GM23338 (cell line): ENCODE data around the gene OLFML1. TPM values are rescaled to one million over a fixed set of nuclear protein-coding genes. Genes with fewer than 3 reads are reported as not detected.

ENCODE experiments used
- ATAC-seq: fragments of 200-7000 bp; cut with Tn5 transposase; 3 replicates; pipeline ENCODE4 v1.9.1; 2020
- DNase-seq: peaks from one replicate; pipeline ENCODE4 v3.0.0-alpha.2; 2015; ENCODE audit warnings: low spot score
- H2AFZ ChIP-seq: fragments of 200-600 bp; sonication (generic); 2 replicates; pipeline ENCODE4 v1.8.0; 2016; ENCODE audit warnings: antibody characterized with exemption, mild to moderate bottlenecking, moderate library complexity
- H3F3A ChIP-seq: fragments of 200-600 bp; sonication (generic); replicated peaks from 2 replicates; pipeline ENCODE4 v1.8.0; 2017; ENCODE audit warnings: antibody characterized with exemption, mixed run types, low read depth
- H3K27ac ChIP-seq: fragments of 200-600 bp; sonication (generic); 2 replicates; pipeline ENCODE4 v1.6.1; 2016; ENCODE audit warnings: low read depth
- H3K27me3 ChIP-seq: fragments of 200-600 bp; sonication (generic); 2 replicates; pipeline ENCODE4 v1.8.0; 2016; ENCODE audit warnings: mild to moderate bottlenecking, mixed run types, moderate library complexity; ENCODE audit not compliant: insufficient read depth
- H3K36me3 ChIP-seq: fragments of 200-600 bp; sonication (generic); 2 replicates; pipeline ENCODE4 v1.8.0; 2016; ENCODE audit warnings: mild to moderate bottlenecking; ENCODE audit not compliant: insufficient read depth
- H3K4me1 ChIP-seq: fragments of 200-600 bp; sonication (generic); 2 replicates; pipeline ENCODE4 v1.8.0; 2016; ENCODE audit warnings: mild to moderate bottlenecking, moderate library complexity; ENCODE audit not compliant: insufficient read depth
- H3K4me2 ChIP-seq: fragments of 200-600 bp; sonication (generic); 2 replicates; pipeline ENCODE4 v1.7.1; 2017; ENCODE audit warnings: mixed run types
- H3K4me3 ChIP-seq: fragments of 200-600 bp; sonication (generic); 2 replicates; pipeline ENCODE4 v1.6.1; 2016; ENCODE audit warnings: mixed run types
- H3K79me2 ChIP-seq: fragments of 200-600 bp; sonication (generic); replicated peaks from 2 replicates; pipeline ENCODE4 v1.8.0; 2017; ENCODE audit warnings: mild to moderate bottlenecking; ENCODE audit not compliant: insufficient read depth
- H3K9me2 ChIP-seq: fragments of 200-600 bp; sonication (generic); 2 replicates; pipeline ENCODE4 v1.8.0; 2017; ENCODE audit not compliant: insufficient read depth
- H4K20me1 ChIP-seq: fragments of 200-600 bp; sonication (generic); replicated peaks from 2 replicates; pipeline ENCODE4 v1.8.0; 2017; ENCODE audit warnings: mild to moderate bottlenecking; ENCODE audit not compliant: insufficient read depth
- H3K27ac Mint-ChIP-seq: 2 replicates; pipeline ENCODE4 v1.8.0; 2020; ENCODE audit warnings: inconsistent platforms, mild to moderate bottlenecking, moderate library complexity, mixed read lengths
- H3K27me3 Mint-ChIP-seq: 3 replicates; pipeline ENCODE4 v1.8.0; 2022; ENCODE audit warnings: low read depth, mild to moderate bottlenecking, moderate library complexity, mixed read lengths, inconsistent platforms; ENCODE audit not compliant: insufficient read depth, poor library complexity
- H3K36me3 Mint-ChIP-seq: 3 replicates; pipeline ENCODE4 v1.8.0; 2021; ENCODE audit warnings: low read depth, mild to moderate bottlenecking, inconsistent platforms, moderate library complexity, mixed read lengths
- H3K4me1 Mint-ChIP-seq: 3 replicates; pipeline ENCODE4 v1.8.0; 2020; ENCODE audit warnings: mild to moderate bottlenecking, inconsistent platforms, mixed read lengths
- H3K4me3 Mint-ChIP-seq: 3 replicates; pipeline ENCODE4 v1.8.0; 2021; ENCODE audit warnings: moderate library complexity, mild to moderate bottlenecking, inconsistent platforms, mixed read lengths
- H3K9me3 Mint-ChIP-seq: 3 replicates; pipeline ENCODE4 v1.8.0; 2020; ENCODE audit warnings: moderate library complexity, mild to moderate bottlenecking, inconsistent platforms, mixed read lengths
- EZH2phosphoT487 ChIP-seq: fragments of 200-600 bp; sonication (generic); IDR thresholded peaks from one replicate; pipeline ENCODE4 v1.8.1; 2018; ENCODE audit warnings: antibody characterized with exemption; ENCODE audit not compliant: unreplicated experiment
- POLR2AphosphoS5 ChIP-seq: IDR thresholded peaks from 2 replicates; pipeline ENCODE4 v1.6.1; 2016; ENCODE audit warnings: antibody characterized with exemption, low read depth
- STAT1 ChIP-seq: IDR thresholded peaks from one replicate; pipeline ENCODE4 v1.6.1; 2016; ENCODE audit warnings: antibody characterized with exemption; ENCODE audit not compliant: unreplicated experiment
- ZNF114 ChIP-seq: fragments of 250-450 bp; sonication (Bioruptor Pico); IDR thresholded peaks from 2 replicates; pipeline ENCODE4 v1.5.0; 2020; ENCODE audit warnings: mild to moderate bottlenecking, moderate library complexity
- polyA plus RNA-seq: library from polyadenylated mRNA; unstranded; fragments of >200 nt; fragmentation: Nextera tagmentation; extraction: Ambion mirVana; gene quantifications from 2 replicates; pipeline ENCODE4 v1.2.1, GENCODE V29; 2016
- total RNA-seq: library from RNA; depleted of rRNA; stranded (reverse); fragments of >200 nt; shearing (Covaris generic); gene quantifications from 2 replicates; pipeline ENCODE4 v1.2.3, GENCODE V29; 2014
- TF ChIP-seq, protein P1 (sequence below): IDR thresholded peaks from one replicate; pipeline ENCODE4 v1.6.1; 2018; ENCODE audit warnings: antibody characterized with exemption; ENCODE audit not compliant: unreplicated experiment
- TF ChIP-seq, protein P2 (sequence below), 2 experiments: fragments of 200-600 bp in 1 of 2; sonication (generic) in 1 of 2; conservative IDR thresholded peaks; 2 replicates each; pipeline versions ENCODE4 v1.5.1 to v1.6.1; 2016 to 2017; ENCODE audit warnings: antibody characterized with exemption in 2 of 2, low read depth in 2 of 2, mild to moderate bottlenecking in 2 of 2, moderate library complexity in 1 of 2

The OLFML1 gene
- total and polyA plus RNA-seq, 2 experiments from 2014 or later, result 0.21 TPM; not detected in 1

DNA sequence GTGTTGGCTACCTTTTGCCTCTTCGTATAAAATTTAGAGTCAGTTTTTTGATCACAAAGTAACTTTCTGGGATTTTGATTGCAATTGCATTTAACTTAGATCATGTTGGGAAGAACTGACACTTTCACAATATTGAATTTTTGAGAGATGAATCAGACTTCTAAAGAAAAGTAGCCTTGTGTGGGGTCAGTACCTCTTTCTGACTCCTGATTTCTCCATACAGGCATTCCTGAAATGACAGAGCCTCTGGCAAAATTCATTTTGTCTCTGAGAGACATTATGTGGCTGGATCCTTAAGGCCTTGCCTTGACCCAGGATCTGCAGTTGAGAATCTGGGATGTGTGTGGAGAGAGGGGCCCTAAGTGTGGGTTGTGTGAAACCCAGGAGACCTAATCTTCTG, 66.3 kb downstream of the OLFML1 start:
- Mint-ChIP-seq H3K4me3 (no peak overlapping the region), H3K27ac (no peak overlapping the region), H3K27me3 (peaks cover 2% of the 10 kb centered on the region), H3K9me3 (no peaks in the 10 kb centered on the region), H3K4me1 (peaks cover 18% of the 10 kb centered on the region), H3K36me3 (no peaks in the 10 kb centered on the region)
- ATAC-seq (no peak), DNase-seq (no peak)
- Histone ChIP-seq H3K9me2 (no peaks in the 10 kb centered on the region), H3F3A (no peaks in the 10 kb centered on the region), H3K79me2 (no peaks in the 10 kb centered on the region), H3K4me2 (no peak overlapping the region), H3K4me3 (no peak overlapping the region), H3K27ac (no peak overlapping the region), H4K20me1 (no peaks in the 10 kb centered on the region), H2AFZ (no peak overlapping the region), H3K4me1 (no peaks in the 10 kb centered on the region), H3K36me3 (no peaks in the 10 kb centered on the region), H3K27me3 (no peaks in the 10 kb centered on the region)
- no peak for TF ChIP-seq ZNF114 (CRISPR knock-in tag)
- no peak for TF ChIP-seq EZH2phosphoT487
- TF ChIP-seq, protein P1, sequence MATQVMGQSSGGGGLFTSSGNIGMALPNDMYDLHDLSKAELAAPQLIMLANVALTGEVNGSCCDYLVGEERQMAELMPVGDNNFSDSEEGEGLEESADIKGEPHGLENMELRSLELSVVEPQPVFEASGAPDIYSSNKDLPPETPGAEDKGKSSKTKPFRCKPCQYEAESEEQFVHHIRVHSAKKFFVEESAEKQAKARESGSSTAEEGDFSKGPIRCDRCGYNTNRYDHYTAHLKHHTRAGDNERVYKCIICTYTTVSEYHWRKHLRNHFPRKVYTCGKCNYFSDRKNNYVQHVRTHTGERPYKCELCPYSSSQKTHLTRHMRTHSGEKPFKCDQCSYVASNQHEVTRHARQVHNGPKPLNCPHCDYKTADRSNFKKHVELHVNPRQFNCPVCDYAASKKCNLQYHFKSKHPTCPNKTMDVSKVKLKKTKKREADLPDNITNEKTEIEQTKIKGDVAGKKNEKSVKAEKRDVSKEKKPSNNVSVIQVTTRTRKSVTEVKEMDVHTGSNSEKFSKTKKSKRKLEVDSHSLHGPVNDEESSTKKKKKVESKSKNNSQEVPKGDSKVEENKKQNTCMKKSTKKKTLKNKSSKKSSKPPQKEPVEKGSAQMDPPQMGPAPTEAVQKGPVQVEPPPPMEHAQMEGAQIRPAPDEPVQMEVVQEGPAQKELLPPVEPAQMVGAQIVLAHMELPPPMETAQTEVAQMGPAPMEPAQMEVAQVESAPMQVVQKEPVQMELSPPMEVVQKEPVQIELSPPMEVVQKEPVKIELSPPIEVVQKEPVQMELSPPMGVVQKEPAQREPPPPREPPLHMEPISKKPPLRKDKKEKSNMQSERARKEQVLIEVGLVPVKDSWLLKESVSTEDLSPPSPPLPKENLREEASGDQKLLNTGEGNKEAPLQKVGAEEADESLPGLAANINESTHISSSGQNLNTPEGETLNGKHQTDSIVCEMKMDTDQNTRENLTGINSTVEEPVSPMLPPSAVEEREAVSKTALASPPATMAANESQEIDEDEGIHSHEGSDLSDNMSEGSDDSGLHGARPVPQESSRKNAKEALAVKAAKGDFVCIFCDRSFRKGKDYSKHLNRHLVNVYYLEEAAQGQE, result no peak
- TF ChIP-seq, protein P2, sequence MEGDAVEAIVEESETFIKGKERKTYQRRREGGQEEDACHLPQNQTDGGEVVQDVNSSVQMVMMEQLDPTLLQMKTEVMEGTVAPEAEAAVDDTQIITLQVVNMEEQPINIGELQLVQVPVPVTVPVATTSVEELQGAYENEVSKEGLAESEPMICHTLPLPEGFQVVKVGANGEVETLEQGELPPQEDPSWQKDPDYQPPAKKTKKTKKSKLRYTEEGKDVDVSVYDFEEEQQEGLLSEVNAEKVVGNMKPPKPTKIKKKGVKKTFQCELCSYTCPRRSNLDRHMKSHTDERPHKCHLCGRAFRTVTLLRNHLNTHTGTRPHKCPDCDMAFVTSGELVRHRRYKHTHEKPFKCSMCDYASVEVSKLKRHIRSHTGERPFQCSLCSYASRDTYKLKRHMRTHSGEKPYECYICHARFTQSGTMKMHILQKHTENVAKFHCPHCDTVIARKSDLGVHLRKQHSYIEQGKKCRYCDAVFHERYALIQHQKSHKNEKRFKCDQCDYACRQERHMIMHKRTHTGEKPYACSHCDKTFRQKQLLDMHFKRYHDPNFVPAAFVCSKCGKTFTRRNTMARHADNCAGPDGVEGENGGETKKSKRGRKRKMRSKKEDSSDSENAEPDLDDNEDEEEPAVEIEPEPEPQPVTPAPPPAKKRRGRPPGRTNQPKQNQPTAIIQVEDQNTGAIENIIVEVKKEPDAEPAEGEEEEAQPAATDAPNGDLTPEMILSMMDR (conservative IDR thresholded peaks at IDR 0.05; ENCODE audit: low read depth in 2 of 2), result no peak
- TF ChIP-seq POLR2AphosphoS5, result no peak

DNA sequence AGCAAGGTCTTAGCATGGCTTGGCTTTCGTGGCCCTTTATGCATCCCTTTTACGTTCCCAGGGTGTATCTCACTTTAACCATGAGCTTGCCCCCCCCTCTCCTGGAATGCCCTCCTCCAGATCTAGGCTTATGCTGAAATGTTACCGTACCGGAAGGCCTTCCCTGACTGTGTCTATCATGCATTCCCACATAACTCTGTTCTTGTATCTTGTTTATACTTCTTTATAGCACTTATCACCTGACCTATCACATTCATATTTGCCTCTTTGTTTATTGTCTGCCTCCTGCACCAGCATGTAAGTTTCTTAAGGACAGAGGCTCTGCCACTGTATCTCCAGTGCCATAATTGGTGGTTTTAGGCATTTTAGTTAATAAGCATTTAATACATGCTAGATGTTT, 67.4 kb downstream of the OLFML1 start:
- ATAC-seq (no peak), DNase-seq (no peak)
- Histone ChIP-seq H3K27ac (no peak overlapping the region), H3K36me3 (no peaks in the 10 kb centered on the region), H3F3A (no peaks in the 10 kb centered on the region), H3K4me2 (no peak overlapping the region), H3K4me1 (no peaks in the 10 kb centered on the region), H3K27me3 (no peaks in the 10 kb centered on the region), H3K4me3 (no peak overlapping the region), H4K20me1 (no peaks in the 10 kb centered on the region), H2AFZ (no peak overlapping the region), H3K79me2 (no peaks in the 10 kb centered on the region), H3K9me2 (no peaks in the 10 kb centered on the region)
- Mint-ChIP-seq H3K4me1 (peaks cover 12% of the 10 kb centered on the region; the same call in 2 of the 3 replicates), H3K27ac (no peak overlapping the region), H3K9me3 (no peaks in the 10 kb centered on the region), H3K36me3 (no peaks in the 10 kb centered on the region), H3K27me3 (no peaks in the 10 kb centered on the region), H3K4me3 (no peak overlapping the region)
- TF ChIP-seq STAT1, result no peak
